B cell (primary cell): ENCODE data around the gene OR9G1. TPM values are rescaled to one million over a fixed set of nuclear protein-coding genes. Genes with fewer than 3 reads are reported as not detected.

Experiments
- ATAC-seq: fragments of 200-7000 bp; cut with Tn5 transposase; one replicate; pipeline ENCODE4 v1.10.0; 2021; ENCODE audit warnings: low read depth, mild to moderate bottlenecking, moderate number of reproducible peaks, moderate library complexity
- CTCF ChIA-PET: fragments of 350-600 bp; sonication (Branson Sonifier 250); formaldehyde crosslinking; loops from one replicate; lab custom pipeline; 2021; ENCODE audit warnings: antibody characterized with exemption, inconsistent platforms; lab: Charles Lee
- POLR2A ChIA-PET: fragments of 350-600 bp; sonication (Branson Sonifier 250); formaldehyde crosslinking; loops from one replicate; lab custom pipeline; 2021; ENCODE audit warnings: antibody characterized with exemption; lab: Charles Lee
- DNase-seq: peaks from one replicate; pipeline ENCODE4 v3.0.0; 2013
- H2AFZ ChIP-seq: 2 replicates; pipeline ENCODE4 v1.6.1; 2012; ENCODE audit warnings: mild to moderate bottlenecking, low read depth, low read length; ENCODE audit not compliant: insufficient read depth, poor library complexity, severe bottlenecking
- H3K27ac ChIP-seq, 2 donors: 1 replicate in 1 of 2; 2 replicates in 1 of 2; pipeline ENCODE4 v1.5.1; 2012 to 2013; ENCODE audit warnings: low read length in 2 of 2, mild to moderate bottlenecking in 2 of 2, moderate library complexity in 1 of 2
- H3K27me3 ChIP-seq, 4 experiments: fragments of 200-600 bp in 1 of 4; sonication (generic) in 1 of 4; replicated peaks in 1 of 4; 1 replicate in 2 of 4; 2 replicates in 2 of 4; pipeline versions ENCODE4 v1.6.1 to v1.7.0; 2013 to 2016; ENCODE audit warnings: low read length in 3 of 4, mild to moderate bottlenecking in 2 of 4, mixed read lengths in 1 of 4, moderate library complexity in 1 of 4; ENCODE audit not compliant: insufficient read depth in 4 of 4, control insufficient read depth in 3 of 4; ENCODE audit errors: control extremely low read depth in 1 of 4
- H3K36me3 ChIP-seq, 2 experiments: replicated peaks in 1 of 2; 1 replicate in 1 of 2; 2 replicates in 1 of 2; pipeline versions ENCODE4 v1.6.1 to v1.7.1; 2013; ENCODE audit warnings: low read length in 1 of 2; ENCODE audit not compliant: insufficient read depth in 2 of 2, control insufficient read depth in 1 of 2; ENCODE audit errors: control extremely low read depth in 1 of 2, extremely low read depth in 1 of 2
- H3K4me1 ChIP-seq, 2 donors: fragments of 200-600 bp in 1 of 2; sonication (generic) in 1 of 2; 1 replicate in 1 of 2; 2 replicates in 1 of 2; pipeline versions ENCODE4 v1.5.1 to v1.6.1; 2013 to 2017; ENCODE audit warnings: low read length in 2 of 2; ENCODE audit not compliant: control insufficient read depth in 2 of 2, insufficient read depth in 2 of 2
- H3K4me2 ChIP-seq: replicated peaks from 2 replicates; pipeline ENCODE3; 2012; ENCODE audit warnings: mild to moderate bottlenecking, low read depth, low read length; ENCODE audit not compliant: poor library complexity, severe bottlenecking
- H3K4me3 ChIP-seq, 5 experiments: fragments of 200-600 bp in 1 of 5; sonication (generic) in 1 of 5; 1 replicate in 3 of 5; 2 replicates in 2 of 5; pipeline versions ENCODE4 v1.5.1 to v1.7.0; 2011 to 2016; ENCODE audit warnings: low read length in 4 of 5, mild to moderate bottlenecking in 4 of 5, low read depth in 2 of 5, control low read depth in 1 of 5, moderate library complexity in 1 of 5; ENCODE audit not compliant: insufficient read depth in 1 of 5; ENCODE audit errors: control extremely low read depth in 1 of 5, extremely low read depth in 1 of 5
- H3K79me2 ChIP-seq: fragments of 200-600 bp; sonication (generic); one replicate; pipeline ENCODE4 v1.6.0; 2016; ENCODE audit warnings: low read length; ENCODE audit not compliant: control insufficient read depth, insufficient read depth
- H3K9ac ChIP-seq: fragments of 200-600 bp; sonication (generic); 2 replicates; pipeline ENCODE4 v1.6.1; 2017; ENCODE audit warnings: mild to moderate bottlenecking, low read length, moderate library complexity
- H3K9me3 ChIP-seq, 3 donors: one replicate each; pipeline versions ENCODE4 v1.6.1 to v1.7.1; 2013; ENCODE audit warnings: low read length in 2 of 3; ENCODE audit not compliant: control insufficient read depth in 2 of 3, insufficient read depth in 1 of 3; ENCODE audit errors: control extremely low read depth in 1 of 3
- H4K20me1 ChIP-seq: 2 replicates; pipeline ENCODE4 v1.6.0; 2012; ENCODE audit warnings: mild to moderate bottlenecking, low read length; ENCODE audit not compliant: insufficient read depth, control insufficient read depth, poor library complexity, severe bottlenecking
- H3K27ac Mint-ChIP-seq: one replicate; pipeline ENCODE4 v1.8.0; 2021; ENCODE audit warnings: mixed read lengths
- H3K27me3 Mint-ChIP-seq: one replicate; pipeline ENCODE4 v1.8.0; 2021; ENCODE audit warnings: mixed read lengths
- H3K4me1 Mint-ChIP-seq: one replicate; pipeline ENCODE4 v1.8.0; 2021; ENCODE audit warnings: mixed read lengths
- H3K4me3 Mint-ChIP-seq: one replicate; pipeline ENCODE4 v1.8.0; 2021; ENCODE audit warnings: mixed read lengths
- H3K9me3 Mint-ChIP-seq: one replicate; pipeline ENCODE4 v1.8.0; 2022; ENCODE audit warnings: mixed read lengths; ENCODE audit not compliant: insufficient read depth
- CTCF ChIP-seq: fragments of 200-600 bp; IDR thresholded peaks from one replicate; pipeline ENCODE4 v1.8.0; 2022; ENCODE audit warnings: antibody characterized with exemption, mild to moderate bottlenecking
- EZH2 ChIP-seq: IDR thresholded peaks from 2 replicates; pipeline ENCODE4 v1.6.1; 2012; ENCODE audit warnings: borderline replicate concordance, low read depth, mild to moderate bottlenecking, moderate library complexity, low read length; ENCODE audit not compliant: insufficient read depth, poor library complexity, severe bottlenecking
- WGBS: methylation state at CpG from one replicate; pipeline ENCODE4 v1.1.5; 2013; ENCODE audit warnings: missing lambda C conversion rate; ENCODE audit not compliant: insufficient coverage; 5-methylcytosine and 5-hydroxymethylcytosine counted together
- intact Hi-C: fragments of 100-400 bp; cut with micrococcal nuclease; formaldehyde crosslinking; loops from one replicate; pipeline ENCODE4 v1.10.0; 2022
- polyA plus RNA-seq: library from polyadenylated mRNA; depleted of rRNA; stranded (reverse); fragments of >200 nt; gene quantifications from 2 replicates; pipeline ENCODE4 v1.2.3, GENCODE V29; 2012
- total RNA-seq, 2 donors: library from RNA; stranded (reverse); fragments of 120-200 nt in 1 of 2; gene quantifications; 1 replicate in 1 of 2; 2 replicates in 1 of 2; pipeline versions ENCODE4 v1.2.3 to v1.2.4, GENCODE V29; 2013 to 2022

The OR9G1 gene
- total and polyA plus RNA-seq, 2 donors (not counting 1 experiment from before 2014, with no cell fraction given), result not detected

- WGBS, result 79% methylated on average over 3 of the region's 8 CpGs
- intact Hi-C loops, result no loop called here
- Histone ChIP-seq H3K9ac (no peak overlapping the region), H3K4me1 (no peaks in the 10 kb centered on the region), H2AFZ (no peak overlapping the region), H3K27ac (no peak overlapping the region), H4K20me1 (no peaks in the 10 kb centered on the region), H3K4me3 (no peak overlapping the region), H3K36me3 (no peaks in the 10 kb centered on the region), H3K9me3 (peaks cover 0 to 15% (median 0%) of the 10 kb centered on the region in 3 donors), H3K4me2 (no peak overlapping the region), H3K27me3 (no peaks in the 10 kb centered on the region), H3K79me2 (no peaks in the 10 kb centered on the region)
- Mint-ChIP-seq H3K27me3 (no peaks in the 10 kb centered on the region), H3K9me3 (peaks cover 3% of the 10 kb centered on the region), H3K27ac (no peak overlapping the region), H3K4me1 (no peaks in the 10 kb centered on the region), H3K4me3 (no peak overlapping the region)
- POLR2A ChIA-PET, result no interaction called here
- CTCF ChIA-PET, result no interaction called here
- no peak for ATAC-seq
- TF ChIP-seq CTCF (no peak), EZH2 (no peak)
- no peak for DNase-seq
Measured at GRCh38 chr11:56700914-56701485, 2.1 kb downstream of the OR9G1 start.

GRCh38 chr11:56705784-56706396, 7.0 kb downstream of the OR9G1 start:
- Histone ChIP-seq H3K9me3 (peaks cover 0 to 14% (median 0%) of the 10 kb centered on the region in 3 donors), H3K4me2 (no peak overlapping the region), H2AFZ (no peak overlapping the region), H3K4me1 (no peaks in the 10 kb centered on the region), H3K4me3 (no peak overlapping the region), H3K27ac (no peak overlapping the region), H3K79me2 (no peaks in the 10 kb centered on the region), H3K9ac (no peak overlapping the region), H3K36me3 (no peaks in the 10 kb centered on the region), H3K27me3 (no peaks in the 10 kb centered on the region), H4K20me1 (no peaks in the 10 kb centered on the region)
- H3K4me1 Mint-ChIP-seq, result no peaks in the 10 kb centered on the region
- no peak for DNase-seq
- CTCF ChIA-PET, result no interaction called here
- H3K9me3 Mint-ChIP-seq, result peaks cover 5% of the 10 kb centered on the region
- no peak overlapping the region for H3K27ac Mint-ChIP-seq
- no peaks in the 10 kb centered on the region for H3K27me3 Mint-ChIP-seq
- no peak overlapping the region for H3K4me3 Mint-ChIP-seq
- no peak for TF ChIP-seq EZH2
- TF ChIP-seq CTCF, result no peak
- no peak for ATAC-seq
- 20% methylated on average over 1 of the region's 1 CpG for WGBS
- POLR2A ChIA-PET, result no interaction called here
- intact Hi-C loops, result no loop called here
